HEK293 (cell line): Measurements from ENCODE around the gene FXYD3.

Source experiments
- CTCF ChIA-PET: fragments of 350-600 bp; formaldehyde crosslinking; extraction: SDS; loops from one replicate; lab custom pipeline; 2021; ENCODE audit warnings: antibody characterized with exemption; lab: Yijun Ruan, JAX
- POLR2A ChIA-PET: fragments of 300-600 bp; formaldehyde crosslinking; extraction: SDS; loops from one replicate; lab custom pipeline; 2020; ENCODE audit warnings: antibody characterized with exemption, inconsistent platforms; lab: Yijun Ruan, JAX
- H3K27ac ChIP-seq: fragments of 200-500 bp; sonication (Bioruptor generic); 2 replicates; pipeline ENCODE4 v1.5.1; 2014; ENCODE audit warnings: low read depth, low read length, control low read depth, inconsistent platforms; ENCODE audit errors: extremely low read depth
- H3K36me3 ChIP-seq, 2 experiments: fragments of 200-500 bp in 1 of 2; sonication (Bioruptor generic) in 1 of 2; 1 replicate in 1 of 2; 2 replicates in 1 of 2; pipeline ENCODE4 v1.5.1; 2014 to 2017; ENCODE audit warnings: inconsistent platforms in 2 of 2, low read length in 2 of 2; ENCODE audit not compliant: control insufficient read depth in 2 of 2, insufficient read depth in 1 of 2
- H3K4me1 ChIP-seq: fragments of 200-500 bp; sonication (Bioruptor generic); 2 replicates; pipeline ENCODE4 v1.5.1; 2014; ENCODE audit warnings: mild to moderate bottlenecking, low read length, inconsistent platforms; ENCODE audit not compliant: control insufficient read depth, insufficient read depth
- H3K4me3 ChIP-seq: 2 replicates; pipeline ENCODE4 v1.5.1; 2011; ENCODE audit warnings: low read depth, mild to moderate bottlenecking, control low read depth, low read length, moderate library complexity
- H3K9me3 ChIP-seq: fragments of 200-500 bp; sonication (Bioruptor generic); 2 replicates; pipeline ENCODE4 v1.5.1; 2014; ENCODE audit warnings: low read depth, low read length, inconsistent platforms; ENCODE audit not compliant: control insufficient read depth, insufficient read depth
- KLF7 ChIP-seq: fragments of 450-650 bp; formaldehyde crosslinking; IDR thresholded peaks from 2 replicates; pipeline ENCODE4 v1.5.1; 2016; ENCODE audit warnings: missing biosample characterization, missing genetic modification characterization, borderline replicate concordance
- OSR2 ChIP-seq: fragments of 450-650 bp; formaldehyde crosslinking; IDR thresholded peaks from 2 replicates; pipeline ENCODE4 v1.5.1; 2016; ENCODE audit warnings: missing biosample characterization, missing genetic modification characterization
- SP2 ChIP-seq: fragments of 450-650 bp; formaldehyde crosslinking; IDR thresholded peaks from 2 replicates; pipeline ENCODE4 v1.5.1; 2016; ENCODE audit warnings: missing biosample characterization, missing genetic modification characterization
- TCF7L2 ChIP-seq: IDR thresholded peaks from 2 replicates; pipeline ENCODE4 v1.6.1; 2011; ENCODE audit warnings: low read depth, mild to moderate bottlenecking, inconsistent platforms, low read length, moderate library complexity, borderline replicate concordance
- WT1 ChIP-seq: fragments of 450-650 bp; formaldehyde crosslinking; IDR thresholded peaks from 2 replicates; pipeline ENCODE4 v1.5.1; 2016; ENCODE audit warnings: missing biosample characterization, missing genetic modification characterization
- ZNF112 ChIP-seq: fragments of 450-650 bp; formaldehyde crosslinking; IDR thresholded peaks from 2 replicates; pipeline ENCODE4 v1.5.0; 2017; ENCODE audit warnings: missing biosample characterization, missing genetic modification characterization
- ZNF18 ChIP-seq: fragments of 450-650 bp; formaldehyde crosslinking; IDR thresholded peaks from 2 replicates; pipeline ENCODE4 v1.5.1; 2016; ENCODE audit warnings: missing biosample characterization, missing genetic modification characterization
- ZNF341 ChIP-seq: fragments of 450-650 bp; formaldehyde crosslinking; IDR thresholded peaks from 2 replicates; pipeline ENCODE4; 2016; ENCODE audit warnings: low read depth, missing biosample characterization, missing genetic modification characterization
- ZNF354C ChIP-seq: fragments of 450-650 bp; formaldehyde crosslinking; IDR thresholded peaks from 2 replicates; pipeline ENCODE4 v1.5.1; 2016; ENCODE audit warnings: missing biosample characterization, missing genetic modification characterization, low read depth, borderline replicate concordance
- ZNF433 ChIP-seq: fragments of 450-650 bp; formaldehyde crosslinking; IDR thresholded peaks from 2 replicates; pipeline ENCODE4 v1.5.1; 2016; ENCODE audit warnings: missing biosample characterization, missing genetic modification characterization, low read depth
- ZNF521 ChIP-seq: fragments of 450-650 bp; formaldehyde crosslinking; IDR thresholded peaks from 2 replicates; pipeline ENCODE4 v1.5.1; 2017; ENCODE audit warnings: missing biosample characterization, mild to moderate bottlenecking, missing genetic modification characterization
- ZNF677 ChIP-seq: fragments of 450-650 bp; IDR thresholded peaks from 2 replicates; pipeline ENCODE4 v1.5.0; 2018; ENCODE audit warnings: missing biosample characterization, mild to moderate bottlenecking, missing genetic modification characterization, moderate library complexity
- TF ChIP-seq, protein P1 (sequence below): fragments of 450-650 bp; formaldehyde crosslinking; IDR thresholded peaks from 2 replicates; pipeline ENCODE4 v1.5.1; 2016; ENCODE audit warnings: missing biosample characterization, missing genetic modification characterization
- TF ChIP-seq, protein P2 (sequence below): fragments of 450-650 bp; formaldehyde crosslinking; IDR thresholded peaks from 2 replicates; pipeline ENCODE4 v1.5.1; 2017; ENCODE audit warnings: missing biosample characterization, missing genetic modification characterization

The FXYD3 gene

DNA sequence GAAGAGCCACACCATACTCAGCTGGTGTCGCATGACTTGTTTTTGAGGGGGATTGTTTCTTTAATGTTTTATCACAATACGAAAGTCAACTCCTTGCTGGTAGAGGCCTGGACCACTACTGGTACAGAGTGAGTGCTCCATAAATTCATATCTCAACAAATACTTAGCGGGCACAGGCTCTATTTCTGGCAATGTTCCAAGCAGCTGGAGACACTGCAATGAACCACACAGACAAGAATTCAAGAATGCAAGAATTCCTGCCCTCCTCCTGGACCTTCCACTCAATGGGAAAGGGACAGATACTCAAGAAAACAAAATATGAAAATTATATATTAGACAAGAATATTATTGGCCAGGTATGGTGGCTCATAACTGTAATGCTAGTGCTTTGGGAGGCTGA is 33.8 kb downstream of the FXYD3 start (continued):
- no peak for TF ChIP-seq OSR2 (tag by site-specific recombination)

- Histone ChIP-seq H3K4me1 (peaks cover 21% of the 10 kb centered on the region), H3K9me3 (no peaks in the 10 kb centered on the region), H3K27ac (0 out of 2 replicates have a peak overlapping the region, but pooled peaks have one; percentile 14), H3K4me3 (no peak overlapping the region), H3K36me3 (no peaks in the 10 kb centered on the region; a peak in 1 of 3 replicates)
- CTCF ChIA-PET: interaction anchor here (0.6 to 1.7 kb wide), 3 partner anchors 9 to 83 kb away, joined by 4 to 8 read pairs (median 6); no protein-coding TSS in a partner anchor
- TF ChIP-seq, protein P1, sequence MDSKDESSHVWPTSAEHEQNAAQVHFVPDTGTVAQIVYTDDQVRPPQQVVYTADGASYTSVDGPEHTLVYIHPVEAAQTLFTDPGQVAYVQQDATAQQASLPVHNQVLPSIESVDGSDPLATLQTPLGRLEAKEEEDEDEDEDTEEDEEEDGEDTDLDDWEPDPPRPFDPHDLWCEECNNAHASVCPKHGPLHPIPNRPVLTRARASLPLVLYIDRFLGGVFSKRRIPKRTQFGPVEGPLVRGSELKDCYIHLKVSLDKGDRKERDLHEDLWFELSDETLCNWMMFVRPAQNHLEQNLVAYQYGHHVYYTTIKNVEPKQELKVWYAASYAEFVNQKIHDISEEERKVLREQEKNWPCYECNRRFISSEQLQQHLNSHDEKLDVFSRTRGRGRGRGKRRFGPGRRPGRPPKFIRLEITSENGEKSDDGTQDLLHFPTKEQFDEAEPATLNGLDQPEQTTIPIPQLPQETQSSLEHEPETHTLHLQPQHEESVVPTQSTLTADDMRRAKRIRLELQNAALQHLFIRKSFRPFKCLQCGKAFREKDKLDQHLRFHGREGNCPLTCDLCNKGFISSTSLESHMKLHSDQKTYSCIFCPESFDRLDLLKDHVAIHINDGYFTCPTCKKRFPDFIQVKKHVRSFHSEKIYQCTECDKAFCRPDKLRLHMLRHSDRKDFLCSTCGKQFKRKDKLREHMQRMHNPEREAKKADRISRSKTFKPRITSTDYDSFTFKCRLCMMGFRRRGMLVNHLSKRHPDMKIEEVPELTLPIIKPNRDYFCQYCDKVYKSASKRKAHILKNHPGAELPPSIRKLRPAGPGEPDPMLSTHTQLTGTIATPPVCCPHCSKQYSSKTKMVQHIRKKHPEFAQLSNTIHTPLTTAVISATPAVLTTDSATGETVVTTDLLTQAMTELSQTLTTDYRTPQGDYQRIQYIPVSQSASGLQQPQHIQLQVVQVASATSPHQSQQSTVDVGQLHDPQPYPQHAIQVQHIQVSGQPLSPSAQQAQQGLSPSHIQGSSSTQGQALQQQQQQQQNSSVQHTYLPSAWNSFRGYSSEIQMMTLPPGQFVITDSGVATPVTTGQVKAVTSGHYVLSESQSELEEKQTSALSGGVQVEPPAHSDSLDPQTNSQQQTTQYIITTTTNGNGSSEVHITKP (tag by site-specific recombination): peak; percentile 97
- TF ChIP-seq ZNF341 (peak; percentile 82), ZNF18 (tag by site-specific recombination) (no peak), WT1 (tag by site-specific recombination) (no peak), KLF7 (tag by site-specific recombination) (no peak)
- POLR2A ChIA-PET: no interaction called here
These were observed 34.8 kb downstream of the FXYD3 start for GRCh38 chr19:35150445-35150844.

DNA sequence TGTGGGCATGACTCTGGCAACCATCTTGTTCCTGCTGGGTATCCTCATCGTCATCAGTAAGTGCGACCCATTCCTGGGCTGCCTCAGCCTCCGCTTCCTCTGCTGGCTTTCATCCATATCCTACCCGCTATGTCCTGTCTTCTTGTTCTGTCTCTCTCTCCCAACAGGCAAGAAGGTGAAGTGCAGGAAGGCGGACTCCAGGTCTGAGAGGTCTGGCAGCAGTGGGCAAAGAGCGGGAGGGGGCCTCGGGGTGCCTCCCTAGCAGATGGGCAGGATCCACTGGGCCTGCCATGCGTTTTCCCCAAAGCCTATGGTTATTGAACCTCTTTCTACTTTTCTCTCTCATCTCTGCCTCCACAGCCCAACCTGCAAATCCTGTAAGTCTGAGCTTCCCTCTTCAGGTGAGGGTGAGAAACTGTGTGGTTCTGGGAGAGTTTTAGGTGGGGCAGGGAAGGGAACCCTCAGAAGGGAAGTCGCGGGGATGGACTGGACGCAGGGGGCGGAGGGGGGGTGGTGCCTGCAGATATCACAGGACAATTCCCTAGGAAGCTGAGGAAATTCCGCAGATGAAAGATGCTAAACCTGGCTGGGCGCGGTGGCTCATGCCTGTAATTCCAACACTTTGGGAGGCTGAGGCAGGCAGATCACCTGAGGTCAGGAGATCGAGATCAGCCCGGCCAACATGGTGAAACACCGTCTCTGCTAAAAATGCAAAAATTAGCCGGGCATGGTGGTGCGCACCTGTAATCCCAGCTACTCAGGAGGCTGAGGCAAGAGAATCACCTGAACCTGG is 35.8 kb downstream of the FXYD3 start:
- no peaks in the 10 kb centered on the region for H3K9me3 ChIP-seq
- POLR2A ChIA-PET: interaction anchor here (0.6 to 1.8 kb wide), 3 partner anchors 10 to 113 kb away, joined by 3 to 4 read pairs (median 4); no protein-coding TSS in a partner anchor
- no peak overlapping the region for H3K4me3 ChIP-seq
- H3K36me3 ChIP-seq: no peaks in the 10 kb centered on the region; a peak in 1 of 3 replicates
- CTCF ChIA-PET: interaction anchor here (0.6 to 5.9 kb wide), 8 partner anchors 9 to 966 kb away, joined by 3 to 82 read pairs (median 6); partner anchors contain the start of genes FXYD7 and LGI4
- TF ChIP-seq SP2 (tag by site-specific recombination) (no peak), ZNF354C (no peak), ZNF677 (no peak), ZNF112 (no peak), ZNF521 (tag by site-specific recombination) (no peak), ZNF433 (tag by site-specific recombination) (no peak), TCF7L2 (no peak)
- TF ChIP-seq, protein P2, sequence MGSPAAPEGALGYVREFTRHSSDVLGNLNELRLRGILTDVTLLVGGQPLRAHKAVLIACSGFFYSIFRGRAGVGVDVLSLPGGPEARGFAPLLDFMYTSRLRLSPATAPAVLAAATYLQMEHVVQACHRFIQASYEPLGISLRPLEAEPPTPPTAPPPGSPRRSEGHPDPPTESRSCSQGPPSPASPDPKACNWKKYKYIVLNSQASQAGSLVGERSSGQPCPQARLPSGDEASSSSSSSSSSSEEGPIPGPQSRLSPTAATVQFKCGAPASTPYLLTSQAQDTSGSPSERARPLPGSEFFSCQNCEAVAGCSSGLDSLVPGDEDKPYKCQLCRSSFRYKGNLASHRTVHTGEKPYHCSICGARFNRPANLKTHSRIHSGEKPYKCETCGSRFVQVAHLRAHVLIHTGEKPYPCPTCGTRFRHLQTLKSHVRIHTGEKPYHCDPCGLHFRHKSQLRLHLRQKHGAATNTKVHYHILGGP (tag by site-specific recombination): no peak
- no peak overlapping the region for H3K27ac ChIP-seq
- peaks cover 24% of the 10 kb centered on the region for H3K4me1 ChIP-seq
